Measurements from ENCODE around the gene IL17RC.

GRCh38 chr3:9893739-9894138 lies 23.2 kb upstream of the IL17RC start:
- TF ChIP-seq CTCF (IDR thresholded peaks at IDR 0.05) (no peak), EZH2 (IDR thresholded peaks at IDR 0.05) (no peak), EZH2phosphoT487 (IDR thresholded peaks at IDR 0.05) (no peak)
